SK-N-SH (cell line): ENCODE results near the gene PPT2. TPM values are rescaled to one million over a fixed set of nuclear protein-coding genes. Genes with fewer than 3 reads are reported as not detected.

ENCODE experiments used
- CTCF ChIA-PET: fragments of 300-600, 350-600 bp; formaldehyde crosslinking; extraction: SDS; loops from one replicate; lab custom pipeline; 2021; lab: Yijun Ruan, JAX
- POLR2A ChIA-PET: fragments of 350-600 bp; sonication (Branson Sonifier 250); formaldehyde crosslinking; extraction: SDS; loops from one replicate; lab custom pipeline; 2020; ENCODE audit warnings: antibody characterized with exemption, inconsistent platforms; lab: Yijun Ruan, JAX
- DNase-seq: peaks from one replicate; pipeline ENCODE4 v3.0.0; 2012
- H2AFZ ChIP-seq: fragments of 200-600 bp; sonication (generic); 2 replicates; pipeline ENCODE4 v1.8.1; 2016; ENCODE audit warnings: antibody characterized with exemption, mild to moderate bottlenecking, low read depth
- H3F3A ChIP-seq: fragments of 200-600 bp; sonication (generic); replicated peaks from 2 replicates; pipeline ENCODE3; 2016; ENCODE audit warnings: antibody characterized with exemption, mild to moderate bottlenecking; ENCODE audit not compliant: insufficient read depth
- H3K27ac ChIP-seq, 2 experiments: fragments of 200-500 bp in 1 of 2; fragments of 200-600 bp in 1 of 2; sonication (Bioruptor generic) in 1 of 2; sonication (generic), shearing (Covaris generic) in 1 of 2; 2 replicates each; pipeline versions ENCODE4 v1.5.1 to v1.6.1; 2014 to 2016; ENCODE audit warnings: low read depth in 2 of 2, inconsistent platforms in 1 of 2, low read length in 1 of 2, mild to moderate bottlenecking in 1 of 2, mixed read lengths in 1 of 2
- H3K27me3 ChIP-seq: fragments of 200-600 bp; sonication (generic), shearing (Covaris generic); 2 replicates; pipeline ENCODE4 v1.6.1; 2016; ENCODE audit warnings: mixed run types; ENCODE audit not compliant: insufficient read depth
- H3K36me3 ChIP-seq, 2 experiments: fragments of 200-500 bp in 1 of 2; fragments of 200-600 bp in 1 of 2; sonication (Bioruptor generic) in 1 of 2; sonication (generic) in 1 of 2; replicated peaks in 1 of 2; 2 replicates each; pipeline versions ENCODE3 to v1.5.1; 2014 to 2016; ENCODE audit warnings: low read length in 1 of 2, mild to moderate bottlenecking in 1 of 2; ENCODE audit not compliant: insufficient read depth in 2 of 2, control insufficient read depth in 1 of 2
- H3K4me1 ChIP-seq, 2 experiments: fragments of 200-500 bp in 1 of 2; fragments of 200-600 bp in 1 of 2; sonication (Bioruptor generic) in 1 of 2; sonication (generic), shearing (Covaris generic) in 1 of 2; 2 replicates each; pipeline versions ENCODE4 v1.5.1 to v1.6.1; 2014 to 2016; ENCODE audit warnings: low read depth in 1 of 2, low read length in 1 of 2, mixed run types in 1 of 2; ENCODE audit not compliant: insufficient read depth in 2 of 2, control insufficient read depth in 1 of 2
- H3K4me2 ChIP-seq: fragments of 200-600 bp; sonication (generic), shearing (Covaris generic); 2 replicates; pipeline ENCODE4 v1.6.1; 2017; ENCODE audit warnings: mixed run types
- H3K4me3 ChIP-seq, 2 experiments: fragments of 200-500 bp in 1 of 2; fragments of 200-600 bp in 1 of 2; sonication (Bioruptor generic) in 1 of 2; sonication (generic), shearing (Covaris generic) in 1 of 2; 2 replicates each; pipeline versions ENCODE4 v1.5.1 to v1.8.1; 2014 to 2016; ENCODE audit warnings: low read depth in 2 of 2, inconsistent platforms in 1 of 2, low read length in 1 of 2, mild to moderate bottlenecking in 1 of 2, mixed read lengths in 1 of 2, moderate library complexity in 1 of 2
- H3K79me2 ChIP-seq: fragments of 200-600 bp; sonication (generic); 2 replicates; pipeline ENCODE4 v1.8.1; 2017; ENCODE audit warnings: mild to moderate bottlenecking; ENCODE audit not compliant: insufficient read depth
- H3K9ac ChIP-seq: fragments of 200-600 bp; sonication (generic); 2 replicates; pipeline ENCODE4 v1.6.1; 2017; ENCODE audit warnings: mixed run types
- H3K9me2 ChIP-seq: fragments of 200-600 bp; sonication (generic); 2 replicates; pipeline ENCODE4 v1.6.1; 2017; ENCODE audit warnings: mixed run types
- H3K9me3 ChIP-seq: fragments of 200-600 bp; sonication (generic); 2 replicates; pipeline ENCODE4 v1.6.1; 2017; ENCODE audit warnings: mixed run types, mild to moderate bottlenecking, moderate library complexity
- H4K20me1 ChIP-seq: fragments of 200-600 bp; sonication (generic); 2 replicates; pipeline ENCODE4 v1.6.1; 2017; ENCODE audit warnings: mild to moderate bottlenecking, mixed run types; ENCODE audit not compliant: insufficient read depth
- ELF1 ChIP-seq: IDR thresholded peaks from 2 replicates; pipeline ENCODE4 v1.4.0; 2012
- FOXM1 ChIP-seq: IDR thresholded peaks from 2 replicates; pipeline ENCODE4 v1.4.0; 2012; ENCODE audit warnings: low read depth, mild to moderate bottlenecking
- NFIC ChIP-seq: IDR thresholded peaks from 2 replicates; pipeline ENCODE4 v1.4.0; 2012; ENCODE audit warnings: borderline replicate concordance
- NRF1 ChIP-seq: IDR thresholded peaks from 2 replicates; pipeline ENCODE4 v1.6.1; 2012; ENCODE audit warnings: low read depth, mild to moderate bottlenecking, low read length
- POLR2AphosphoS5 ChIP-seq: IDR thresholded peaks from 2 replicates; pipeline ENCODE4 v1.6.1; 2012; ENCODE audit warnings: low read depth, low read length
- RXRA ChIP-seq: IDR thresholded peaks from 2 replicates; pipeline ENCODE4 v1.4.0; 2012; ENCODE audit warnings: low read depth, mild to moderate bottlenecking, borderline replicate concordance
- SIN3A ChIP-seq: IDR thresholded peaks from 2 replicates; pipeline ENCODE4 v1.6.1; 2012; ENCODE audit warnings: low read depth, mild to moderate bottlenecking, low read length, moderate library complexity, borderline replicate concordance
- SMC3 ChIP-seq: IDR thresholded peaks from 2 replicates; pipeline ENCODE4 v1.6.1; 2012; ENCODE audit warnings: low read depth, low read length, improper control_type of control experiment
- TEAD4 ChIP-seq: IDR thresholded peaks from 2 replicates; pipeline ENCODE4 v1.4.0; 2012; ENCODE audit warnings: mild to moderate bottlenecking, borderline replicate concordance; ENCODE audit not compliant: insufficient read depth
- YY1 ChIP-seq: IDR thresholded peaks from 2 replicates; pipeline ENCODE4 v1.4.0; 2012; ENCODE audit warnings: low read depth, mild to moderate bottlenecking
- WGBS: methylation state at CpG from one replicate; pipeline ENCODE4 v1.1.6; 2017; ENCODE audit warnings: low lambda C conversion rate; 5-methylcytosine and 5-hydroxymethylcytosine counted together
- polyA plus RNA-seq, 3 experiments: library from polyadenylated mRNA; depleted of rRNA; stranded (reverse); fragments of >200 nt; gene quantifications; 2 replicates each; pipeline ENCODE4 v1.2.3, GENCODE V29; 2012
- TF ChIP-seq, protein P1 (sequence below): IDR thresholded peaks from 2 replicates; pipeline ENCODE4 v1.4.0; 2012; ENCODE audit warnings: low read depth
- TF ChIP-seq, protein P2 (sequence below): fragments of 200-600 bp; sonication (generic); IDR thresholded peaks from 2 replicates; pipeline ENCODE4 v1.6.1; 2017; ENCODE audit warnings: antibody characterized with exemption, mild to moderate bottlenecking, moderate library complexity
- TF ChIP-seq, protein P3 (sequence below): IDR thresholded peaks from 2 replicates; pipeline ENCODE4 v1.4.0; 2012; ENCODE audit warnings: low read depth, borderline replicate concordance

The PPT2 gene
- polyA plus RNA-seq, 1 of the 3 experiments (the other 2 are of a cell fraction) = 32.7 TPM

DNA sequence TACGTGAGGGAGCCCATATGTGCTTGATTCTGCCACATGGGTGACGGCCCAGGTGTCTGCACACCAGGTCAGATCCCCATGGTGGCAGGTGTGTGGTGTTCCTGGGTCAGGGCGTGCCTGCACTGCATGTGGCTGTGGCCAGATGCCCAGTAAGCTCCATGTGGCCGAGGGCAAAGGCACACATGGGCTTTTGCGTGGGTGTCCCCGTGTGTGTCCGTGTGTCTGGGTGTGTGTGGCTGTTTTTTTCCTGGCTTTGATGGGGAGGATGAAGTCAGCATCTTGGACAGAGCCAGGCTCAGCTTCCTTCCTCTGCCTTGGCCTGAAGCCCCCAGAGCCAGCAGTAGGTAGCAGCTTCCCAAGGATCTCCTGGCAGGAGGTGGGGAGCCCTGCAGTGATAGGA, 43.3 kb upstream of the PPT2 start:
- POLR2A ChIA-PET = interaction anchor here (1.8 kb wide), 1 partner anchor 15 kb away, joined by 5 read pairs; no protein-coding TSS in a partner anchor
- Histone ChIP-seq H4K20me1 (no peaks in the 10 kb centered on the region), H3F3A (peaks cover 31% of the 10 kb centered on the region), H2AFZ (no peak overlapping the region), H3K79me2 (no peaks in the 10 kb centered on the region), H3K9me2 (no peaks in the 10 kb centered on the region), H3K4me2 (no peak overlapping the region), H3K36me3 (no peaks in the 10 kb centered on the region), H3K27me3 (no peaks in the 10 kb centered on the region; the same call in 1 of the 2 replicates), H3K4me1 (peaks cover 3 to 18% of the 10 kb centered on the region in 2 experiments; a peak in 3 of 4 replicates), H3K4me3 (no peak overlapping the region), H3K9me3 (no peaks in the 10 kb centered on the region), H3K27ac (no peak overlapping the region), H3K9ac (no peak overlapping the region)
- no peak for DNase-seq
- CTCF ChIA-PET = interaction anchor here (0.6 to 2.4 kb wide), 7 partner anchors 8 to 301 kb away, joined by 3 to 16 read pairs (median 4); partner anchors contain the start of gene ATF6B
- 70% methylated on average over 2 of the region's 7 CpGs for WGBS
- TF ChIP-seq ELF1 = no peak
- TF ChIP-seq, protein P1, sequence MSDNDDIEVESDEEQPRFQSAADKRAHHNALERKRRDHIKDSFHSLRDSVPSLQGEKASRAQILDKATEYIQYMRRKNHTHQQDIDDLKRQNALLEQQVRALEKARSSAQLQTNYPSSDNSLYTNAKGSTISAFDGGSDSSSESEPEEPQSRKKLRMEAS = no peak
- TF ChIP-seq, protein P2, sequence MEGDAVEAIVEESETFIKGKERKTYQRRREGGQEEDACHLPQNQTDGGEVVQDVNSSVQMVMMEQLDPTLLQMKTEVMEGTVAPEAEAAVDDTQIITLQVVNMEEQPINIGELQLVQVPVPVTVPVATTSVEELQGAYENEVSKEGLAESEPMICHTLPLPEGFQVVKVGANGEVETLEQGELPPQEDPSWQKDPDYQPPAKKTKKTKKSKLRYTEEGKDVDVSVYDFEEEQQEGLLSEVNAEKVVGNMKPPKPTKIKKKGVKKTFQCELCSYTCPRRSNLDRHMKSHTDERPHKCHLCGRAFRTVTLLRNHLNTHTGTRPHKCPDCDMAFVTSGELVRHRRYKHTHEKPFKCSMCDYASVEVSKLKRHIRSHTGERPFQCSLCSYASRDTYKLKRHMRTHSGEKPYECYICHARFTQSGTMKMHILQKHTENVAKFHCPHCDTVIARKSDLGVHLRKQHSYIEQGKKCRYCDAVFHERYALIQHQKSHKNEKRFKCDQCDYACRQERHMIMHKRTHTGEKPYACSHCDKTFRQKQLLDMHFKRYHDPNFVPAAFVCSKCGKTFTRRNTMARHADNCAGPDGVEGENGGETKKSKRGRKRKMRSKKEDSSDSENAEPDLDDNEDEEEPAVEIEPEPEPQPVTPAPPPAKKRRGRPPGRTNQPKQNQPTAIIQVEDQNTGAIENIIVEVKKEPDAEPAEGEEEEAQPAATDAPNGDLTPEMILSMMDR = no peak
- TF ChIP-seq FOXM1 = no peak
- TF ChIP-seq RXRA = no peak
- no peak for TF ChIP-seq SIN3A
- no peak for TF ChIP-seq NRF1
- no peak for TF ChIP-seq NFIC
- TF ChIP-seq YY1 = no peak
- TF ChIP-seq, protein P3, sequence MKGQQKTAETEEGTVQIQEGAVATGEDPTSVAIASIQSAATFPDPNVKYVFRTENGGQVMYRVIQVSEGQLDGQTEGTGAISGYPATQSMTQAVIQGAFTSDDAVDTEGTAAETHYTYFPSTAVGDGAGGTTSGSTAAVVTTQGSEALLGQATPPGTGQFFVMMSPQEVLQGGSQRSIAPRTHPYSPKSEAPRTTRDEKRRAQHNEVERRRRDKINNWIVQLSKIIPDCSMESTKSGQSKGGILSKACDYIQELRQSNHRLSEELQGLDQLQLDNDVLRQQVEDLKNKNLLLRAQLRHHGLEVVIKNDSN = no peak
- TF ChIP-seq TEAD4 = no peak

DNA sequence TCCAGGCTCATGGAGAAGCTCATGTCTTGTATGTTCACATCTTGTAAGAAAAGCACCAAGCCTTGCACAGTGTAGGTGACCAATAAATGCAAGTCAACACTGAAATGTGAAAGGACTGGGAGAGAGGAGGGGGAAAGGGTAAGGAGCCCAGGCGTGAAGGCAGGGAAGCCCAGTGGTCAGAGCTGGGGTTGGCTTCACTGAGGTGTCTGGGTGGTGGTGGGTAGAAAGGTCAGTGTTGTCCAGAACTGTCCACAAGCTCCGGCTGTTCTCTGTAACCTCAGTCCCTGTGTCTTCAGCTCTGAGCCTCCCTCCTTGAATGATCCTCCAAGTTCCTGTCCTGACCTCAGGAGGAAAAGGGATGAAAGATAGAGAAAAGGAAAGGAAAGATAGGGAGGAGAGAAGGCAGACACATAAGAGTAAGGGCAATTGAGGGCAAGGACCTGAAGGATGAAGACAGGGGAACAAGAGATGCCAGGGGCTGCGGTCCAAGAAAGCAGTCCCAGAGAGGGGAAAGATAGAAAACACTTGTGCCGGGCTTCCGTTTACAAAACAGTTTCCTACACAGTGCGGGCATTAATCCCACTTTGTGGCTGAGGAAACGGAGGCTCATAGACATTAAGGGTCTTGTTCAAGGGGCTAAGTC, 42.4 kb upstream of the PPT2 start:
- TF ChIP-seq POLR2AphosphoS5 (no peak), SMC3 (no peak)
- no peaks in the 10 kb centered on the region for H3K79me2 ChIP-seq
- H3K9me2 ChIP-seq = no peaks in the 10 kb centered on the region
- no peak overlapping the region for H3K9ac ChIP-seq
- H3K9me3 ChIP-seq = no peaks in the 10 kb centered on the region
- no peak for DNase-seq
- no peak overlapping the region for H2AFZ ChIP-seq
- H3K36me3 ChIP-seq = no peaks in the 10 kb centered on the region
- ChIA-PET POLR2A (interaction anchor here (0.8 to 1.8 kb wide), 2 partner anchors 16 to 58 kb away, joined by 3 to 5 read pairs; no protein-coding TSS in a partner anchor), CTCF (interaction anchor here (1.1 kb wide), 1 partner anchor 84 kb away, joined by 5 read pairs; no protein-coding TSS in a partner anchor)
- peaks cover 3 to 18% of the 10 kb centered on the region in 2 experiments; a peak in 3 of 4 replicates for H3K4me1 ChIP-seq
- no peaks in the 10 kb centered on the region for H4K20me1 ChIP-seq
- H3K4me2 ChIP-seq = no peak overlapping the region
- 87% methylated on average over 7 of the region's 7 CpGs for WGBS
- no peak overlapping the region for H3K4me3 ChIP-seq
- no peaks in the 10 kb centered on the region; the same call in 1 of the 2 replicates for H3K27me3 ChIP-seq
- peaks cover 31% of the 10 kb centered on the region for H3F3A ChIP-seq
- no peak overlapping the region for H3K27ac ChIP-seq
